IPS-20b (cell line): ENCODE results near the gene SCN1B.
"Not testable (repeated sequence)": the region's sequence is repeated elsewhere in the genome, so short reads cannot be mapped to it uniquely, and the experiment has no call there.

Experiments
- H3K27ac ChIP-seq: one replicate; pipeline ENCODE4 v1.5.1; 2013; ENCODE audit warnings: low read length
- H3K27me3 ChIP-seq: 2 replicates; pipeline ENCODE4 v1.6.1; 2013; ENCODE audit warnings: mild to moderate bottlenecking, low read length, inconsistent platforms; ENCODE audit not compliant: insufficient read depth
- H3K36me3 ChIP-seq: 2 replicates; pipeline ENCODE4 v1.6.1; 2013; ENCODE audit warnings: low read depth, mild to moderate bottlenecking, inconsistent platforms, low read length, moderate library complexity; ENCODE audit not compliant: insufficient read depth
- H3K4me1 ChIP-seq: 2 replicates; pipeline ENCODE4 v1.6.1; 2013; ENCODE audit warnings: mild to moderate bottlenecking, control low read depth, inconsistent platforms, low read length, moderate library complexity; ENCODE audit not compliant: insufficient read depth
- H3K4me3 ChIP-seq: 2 replicates; pipeline ENCODE4 v1.5.1; 2013; ENCODE audit warnings: mild to moderate bottlenecking, low read length, inconsistent platforms
- H3K9ac ChIP-seq: 2 replicates; pipeline ENCODE4 v1.6.1; 2013; ENCODE audit warnings: low read depth, mild to moderate bottlenecking, inconsistent platforms, low read length, moderate library complexity
- H3K9me3 ChIP-seq: 2 replicates; pipeline ENCODE4 v1.6.1; 2013; ENCODE audit warnings: mild to moderate bottlenecking, low read depth, low read length, inconsistent platforms; ENCODE audit not compliant: insufficient read depth

The SCN1B gene

GRCh38 chr19:35042954-35043604 is 12.8 kb downstream of the SCN1B start:
- no peaks in the 10 kb centered on the region for H3K36me3 ChIP-seq
- no peaks in the 10 kb centered on the region for H3K9me3 ChIP-seq
- H3K4me3 ChIP-seq, result no peak overlapping the region
- H3K4me1 ChIP-seq, result peaks cover 18% of the 10 kb centered on the region; the same call in 1 of the 2 replicates
- H3K27me3 ChIP-seq, result no peaks in the 10 kb centered on the region
- H3K27ac ChIP-seq, result no peak overlapping the region
- no peak overlapping the region for H3K9ac ChIP-seq

- Histone ChIP-seq H3K27ac (no peak overlapping the region), H3K4me3 (no peak overlapping the region), H3K4me1 (peaks cover 18% of the 10 kb centered on the region; the same call in 1 of the 2 replicates), H3K27me3 (no peaks in the 10 kb centered on the region), H3K9me3 (no peaks in the 10 kb centered on the region), H3K36me3 (no peaks in the 10 kb centered on the region), H3K9ac (no peak overlapping the region)
Observed at GRCh38 chr19:35043906-35044305, 13.6 kb downstream of the SCN1B start.

DNA sequence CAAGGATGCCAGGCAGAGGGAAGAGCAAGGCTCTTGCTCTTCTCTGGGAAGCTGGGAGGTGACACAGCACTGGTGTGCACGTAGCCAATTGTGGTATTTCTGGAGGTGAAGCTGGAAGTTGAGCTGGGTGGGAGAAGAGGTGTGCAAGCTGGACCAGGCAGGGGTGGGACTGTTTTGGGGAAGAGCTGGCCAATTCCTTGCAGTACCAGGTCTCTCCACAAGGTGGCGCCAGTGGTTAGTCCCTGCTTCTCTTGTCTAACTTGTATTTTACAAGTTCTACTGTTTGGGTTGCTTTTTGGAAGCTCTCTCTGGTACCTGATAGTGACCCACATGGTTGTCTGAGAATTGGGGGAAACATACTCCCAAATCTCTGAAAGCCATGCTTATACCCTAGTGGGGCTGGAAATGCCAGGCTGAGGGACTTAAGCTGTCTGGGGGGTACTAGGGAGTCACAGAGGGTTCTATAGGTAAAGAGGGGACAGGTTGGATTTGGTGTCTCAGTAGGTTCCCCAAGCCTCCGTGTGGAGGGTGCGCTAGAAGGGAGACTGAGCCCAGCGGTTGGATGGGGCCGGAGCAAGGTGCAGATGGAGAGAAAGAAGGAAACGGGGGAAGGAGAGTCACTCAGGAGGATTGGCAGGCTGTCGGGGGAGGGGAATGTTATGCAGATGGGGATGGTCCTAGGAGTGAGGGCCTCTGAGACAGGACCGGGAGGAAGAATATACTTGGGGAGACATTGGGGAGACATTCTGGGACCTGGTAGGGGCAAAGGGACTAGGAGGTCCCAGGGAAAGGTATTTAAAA is 14.2 kb downstream of the SCN1B start:
- H3K27me3 ChIP-seq, result no peaks in the 10 kb centered on the region
- H3K9ac ChIP-seq, result no peak overlapping the region
- no peaks in the 10 kb centered on the region for H3K36me3 ChIP-seq
- H3K9me3 ChIP-seq, result no peaks in the 10 kb centered on the region
- H3K4me3 ChIP-seq, result no peak overlapping the region
- H3K27ac ChIP-seq, result no peak overlapping the region
- H3K4me1 ChIP-seq, result peaks cover 18% of the 10 kb centered on the region; the same call in 1 of the 2 replicates

DNA sequence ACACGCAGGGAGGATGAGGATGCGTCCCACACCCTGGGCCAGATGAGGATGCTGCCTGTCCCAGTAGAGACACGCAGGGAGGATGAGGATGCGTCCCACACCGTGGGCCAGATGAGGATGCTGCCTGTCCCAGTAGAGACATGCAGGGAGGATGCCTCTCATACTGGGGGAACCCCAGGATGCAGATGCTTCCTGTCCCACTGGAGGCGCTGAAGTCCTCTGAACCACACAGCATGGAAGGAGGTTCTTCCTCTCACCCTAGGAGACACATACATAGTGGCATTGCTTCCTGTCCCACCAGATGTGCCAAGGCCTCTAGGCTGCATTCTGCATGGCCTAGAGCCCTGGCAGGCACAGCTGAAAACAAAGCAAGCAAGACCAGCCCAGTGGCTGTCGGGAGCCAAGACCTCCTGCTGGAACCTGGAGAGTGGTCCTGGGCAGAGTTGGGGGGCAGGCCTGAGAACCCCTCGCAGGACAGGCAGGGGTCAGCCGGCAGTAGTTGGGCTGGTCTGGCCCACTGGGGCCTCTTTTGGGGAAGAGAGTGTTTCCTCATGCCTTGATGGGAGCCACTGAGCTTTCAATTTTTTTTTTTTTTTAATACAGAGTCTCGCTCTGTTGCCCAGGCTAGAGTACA is 15.5 kb downstream of the SCN1B start:
- H3K9ac ChIP-seq, result no peak overlapping the region

DNA sequence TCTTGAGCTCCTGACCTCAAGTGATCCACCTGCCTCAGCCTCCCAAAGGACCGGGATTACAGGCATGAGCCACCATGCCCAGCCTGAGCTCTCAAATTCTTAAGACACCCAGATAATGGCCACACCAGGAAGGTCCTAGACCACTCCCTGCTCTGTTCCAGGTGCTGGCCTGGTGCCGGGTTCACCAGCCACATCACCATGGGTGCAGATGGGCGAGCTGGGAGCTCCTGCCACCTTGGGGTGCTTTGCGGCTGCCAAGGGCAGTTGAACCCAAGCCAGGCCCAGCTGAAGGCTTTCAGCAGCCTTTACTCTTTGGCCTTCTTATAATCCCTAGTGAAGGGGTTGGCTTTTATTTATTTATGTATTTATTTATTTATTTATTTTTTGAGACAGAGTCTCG is 16.2 kb downstream of the SCN1B start:
- Histone ChIP-seq H3K9me3 (no peaks in the 10 kb centered on the region), H3K4me3 (no peak overlapping the region), H3K9ac (no peak overlapping the region), H3K27ac (no peak overlapping the region), H3K4me1 (peaks cover 11% of the 10 kb centered on the region; the same call in 1 of the 2 replicates), H3K36me3 (0 out of 2 replicates have a peak, but pooled peaks cover 2% of the 10 kb centered on the region), H3K27me3 (no peaks in the 10 kb centered on the region)

More for the DNA sequence above, 15.5 kb downstream of the SCN1B start:
- H3K4me3 ChIP-seq, result no peak overlapping the region
- no peaks in the 10 kb centered on the region for H3K9me3 ChIP-seq
- H3K36me3 ChIP-seq, result 0 out of 2 replicates have a peak, but pooled peaks cover 2% of the 10 kb centered on the region
- no peaks in the 10 kb centered on the region for H3K27me3 ChIP-seq
- peaks cover 11% of the 10 kb centered on the region; the same call in 1 of the 2 replicates for H3K4me1 ChIP-seq
- H3K27ac ChIP-seq, result no peak overlapping the region

DNA sequence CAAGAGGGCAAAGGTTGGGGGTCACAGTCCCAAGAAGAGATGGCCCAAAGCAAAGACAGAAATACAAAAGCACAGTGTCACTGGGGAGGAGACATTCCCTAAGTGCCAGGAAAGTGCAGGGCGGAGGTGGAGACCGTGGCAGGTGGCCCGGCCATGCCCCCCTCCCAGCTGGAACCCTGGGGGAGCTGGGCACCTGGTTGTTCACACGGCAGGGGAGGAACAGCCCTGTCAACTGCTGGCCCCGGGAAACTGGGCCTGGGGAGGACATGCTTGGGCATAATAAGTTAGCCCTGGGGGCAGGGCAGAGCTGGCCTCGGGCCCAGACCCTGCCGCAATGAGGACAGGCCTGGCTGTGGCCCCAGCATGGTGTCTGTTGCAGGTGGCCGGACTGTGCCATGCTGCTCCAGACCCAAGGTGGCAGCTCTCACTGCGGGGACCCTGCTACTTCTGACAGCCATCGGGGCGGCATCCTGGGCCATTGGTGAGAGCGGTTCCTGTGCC is 18.7 kb downstream of the SCN1B start:
- H3K9me3 ChIP-seq, result no peaks in the 10 kb centered on the region
- H3K27ac ChIP-seq, result no peak overlapping the region

GRCh38 chr19:35049456-35049855 is 19.2 kb downstream of the SCN1B start:
- Histone ChIP-seq H3K27me3 (no peaks in the 10 kb centered on the region), H3K36me3 (0 out of 2 replicates have a peak, but pooled peaks cover 2% of the 10 kb centered on the region), H3K27ac (no peak overlapping the region), H3K9ac (no peak overlapping the region), H3K4me1 (peaks cover 2% of the 10 kb centered on the region; the same call in 1 of the 2 replicates), H3K4me3 (no peak overlapping the region), H3K9me3 (no peaks in the 10 kb centered on the region)

More for the DNA sequence above, 18.7 kb downstream of the SCN1B start:
- no peak overlapping the region for H3K9ac ChIP-seq
- peaks cover 2% of the 10 kb centered on the region; the same call in 1 of the 2 replicates for H3K4me1 ChIP-seq
- H3K36me3 ChIP-seq, result 0 out of 2 replicates have a peak, but pooled peaks cover 2% of the 10 kb centered on the region
- H3K4me3 ChIP-seq, result no peak overlapping the region
- H3K27me3 ChIP-seq, result no peaks in the 10 kb centered on the region

DNA sequence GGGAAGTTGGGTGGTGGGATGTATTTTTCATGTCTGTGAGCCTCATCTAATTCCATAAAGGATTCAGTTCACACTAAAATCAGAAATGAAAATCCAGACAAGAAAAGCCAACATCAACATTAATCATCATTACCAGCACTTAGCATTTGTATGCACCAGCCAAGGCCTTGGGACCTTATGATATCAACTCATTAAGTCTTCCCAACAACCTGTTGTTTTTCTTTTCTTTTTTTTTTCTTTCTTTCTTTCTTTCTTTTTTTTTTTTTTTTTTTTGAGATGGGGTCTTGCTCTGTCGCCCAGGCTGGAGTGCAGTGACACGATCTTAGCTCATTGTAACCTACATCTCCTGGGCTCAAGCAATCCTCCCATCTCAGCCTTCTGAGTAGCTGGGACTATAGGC is 20.4 kb downstream of the SCN1B start:
- not testable (repeated sequence) for H3K4me1 ChIP-seq, H3K9ac ChIP-seq, H3K4me3 ChIP-seq, H3K27ac ChIP-seq, H3K27me3 ChIP-seq, H3K9me3 ChIP-seq, H3K36me3 ChIP-seq

DNA sequence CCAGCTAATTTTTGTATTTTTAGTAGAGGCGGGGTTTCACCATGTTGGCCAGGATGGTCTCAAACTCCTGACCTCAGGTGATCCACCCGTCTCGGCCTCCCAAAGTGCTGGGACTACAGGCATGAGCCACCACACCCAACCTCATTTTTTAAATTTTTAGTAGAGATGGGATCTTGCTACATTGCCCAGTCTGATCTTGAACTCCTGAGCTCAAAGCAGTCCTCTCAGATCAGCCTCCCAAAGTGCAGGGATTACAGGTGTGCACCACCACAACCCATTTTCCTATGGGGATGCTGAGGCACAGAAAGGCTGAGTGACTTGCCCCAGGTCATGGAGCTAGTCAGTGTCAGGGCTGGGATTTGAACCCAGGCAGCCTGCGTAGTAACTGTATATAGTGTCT is 21.0 kb downstream of the SCN1B start:
- not testable (repeated sequence) for H3K27ac ChIP-seq, H3K4me1 ChIP-seq, H3K4me3 ChIP-seq, H3K27me3 ChIP-seq, H3K36me3 ChIP-seq, H3K9ac ChIP-seq, H3K9me3 ChIP-seq

GRCh38 chr19:35051796-35052195 is 21.5 kb downstream of the SCN1B start:
- H3K27ac ChIP-seq, result no peak overlapping the region
- 0 out of 2 replicates have a peak, but pooled peaks cover 2% of the 10 kb centered on the region for H3K36me3 ChIP-seq
- H3K27me3 ChIP-seq, result no peaks in the 10 kb centered on the region
- peaks cover 6% of the 10 kb centered on the region; the same call in 1 of the 2 replicates for H3K4me1 ChIP-seq
- no peak overlapping the region for H3K9ac ChIP-seq
- no peak overlapping the region for H3K4me3 ChIP-seq
- H3K9me3 ChIP-seq, result no peaks in the 10 kb centered on the region

DNA sequence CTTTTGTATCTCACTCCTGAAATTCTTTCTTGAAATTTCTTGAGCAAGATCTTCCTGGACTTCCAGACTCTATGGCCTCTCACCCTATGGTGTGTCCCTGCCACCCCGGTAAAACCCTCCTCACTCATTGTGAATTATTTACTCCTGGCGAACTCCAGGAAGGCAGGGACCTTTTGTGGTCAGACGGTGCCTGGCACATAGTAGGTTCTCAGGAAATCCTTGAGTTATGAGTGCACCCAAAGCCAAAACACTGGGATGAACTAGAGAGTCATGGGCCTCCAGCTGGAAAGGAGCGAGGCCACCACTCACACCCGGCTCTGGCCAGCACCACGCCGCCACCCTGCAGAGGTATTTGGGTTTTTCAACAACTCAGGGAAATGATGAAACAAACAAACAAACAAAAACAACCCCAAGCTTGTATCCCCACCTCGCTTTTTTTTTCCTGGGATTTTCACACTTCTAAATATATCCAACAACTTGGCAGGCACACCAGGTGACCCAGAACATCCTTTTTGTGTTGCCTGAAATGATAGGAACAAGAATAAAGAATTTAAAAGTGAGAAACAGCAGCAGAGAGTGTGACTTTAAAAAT is 22.4 kb downstream of the SCN1B start:
- Histone ChIP-seq H3K27ac (no peak overlapping the region), H3K27me3 (no peaks in the 10 kb centered on the region), H3K4me1 (peaks cover 6% of the 10 kb centered on the region; the same call in 1 of the 2 replicates), H3K9me3 (no peaks in the 10 kb centered on the region), H3K36me3 (0 out of 2 replicates have a peak, but pooled peaks cover 2% of the 10 kb centered on the region), H3K4me3 (no peak overlapping the region), H3K9ac (no peak overlapping the region)
